ENCODE measurements around the gene CCL26.
A peak's percentile ranks its signal among the peaks of the same experiment; 100 is the strongest.
"Not testable (repeated sequence)": the region's sequence is repeated elsewhere in the genome, so short reads cannot be mapped to it uniquely, and the experiment has no call there.

CCL26 gene

DNA sequence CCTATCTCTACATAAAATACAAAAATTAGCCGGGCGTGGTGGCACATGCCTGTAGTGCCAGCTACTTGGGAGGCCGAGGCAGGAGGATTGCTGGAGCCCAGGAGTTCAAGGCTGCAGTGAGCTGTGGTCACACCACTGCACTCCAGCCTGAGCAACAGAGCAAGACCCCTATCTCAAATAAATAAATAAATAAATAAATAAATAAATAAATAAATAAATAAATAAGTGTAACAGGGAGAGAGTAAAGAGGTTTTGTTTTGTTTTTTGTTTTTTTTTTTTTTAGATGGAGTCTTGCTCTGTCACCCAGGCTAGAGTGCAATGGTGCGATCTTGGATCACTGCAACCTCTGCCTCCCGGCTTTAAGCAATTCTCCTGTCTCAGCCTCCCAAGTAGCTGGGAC is 20.6 kb upstream of the CCL26 start:
- not testable (repeated sequence) for DNase-seq (ENCODE audit: low read depth in 2 of 2)

DNA sequence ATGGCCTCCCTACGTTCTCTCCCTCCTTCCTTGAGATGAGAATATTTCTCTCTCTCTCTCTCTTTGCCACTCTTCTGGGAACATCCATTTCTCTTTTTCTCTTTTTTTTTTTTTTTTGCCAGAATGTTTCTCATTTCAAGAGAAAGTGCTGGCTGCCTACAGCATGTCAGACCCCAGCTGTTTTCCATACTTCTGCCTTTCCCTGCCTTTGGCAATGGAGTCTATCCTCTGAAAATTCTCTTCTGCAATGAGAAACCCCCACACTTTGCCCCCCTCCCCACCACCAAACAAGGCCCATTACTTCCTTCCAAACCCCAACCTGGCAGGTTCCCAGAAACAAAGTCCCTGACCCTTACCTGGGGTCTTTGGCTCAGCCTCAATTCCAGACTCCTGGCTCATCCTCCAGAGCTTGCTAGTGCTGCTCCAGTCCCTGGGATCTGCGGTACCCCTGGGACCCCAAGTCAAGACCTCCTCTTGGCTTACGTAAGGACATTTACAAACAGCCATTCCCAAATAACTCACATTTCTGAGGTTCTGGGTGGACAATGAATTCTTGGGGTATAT is 17.4 kb upstream of the CCL26 start:
- DNase-seq (ENCODE audit: low read depth in 2 of 2) = no peak

DNA sequence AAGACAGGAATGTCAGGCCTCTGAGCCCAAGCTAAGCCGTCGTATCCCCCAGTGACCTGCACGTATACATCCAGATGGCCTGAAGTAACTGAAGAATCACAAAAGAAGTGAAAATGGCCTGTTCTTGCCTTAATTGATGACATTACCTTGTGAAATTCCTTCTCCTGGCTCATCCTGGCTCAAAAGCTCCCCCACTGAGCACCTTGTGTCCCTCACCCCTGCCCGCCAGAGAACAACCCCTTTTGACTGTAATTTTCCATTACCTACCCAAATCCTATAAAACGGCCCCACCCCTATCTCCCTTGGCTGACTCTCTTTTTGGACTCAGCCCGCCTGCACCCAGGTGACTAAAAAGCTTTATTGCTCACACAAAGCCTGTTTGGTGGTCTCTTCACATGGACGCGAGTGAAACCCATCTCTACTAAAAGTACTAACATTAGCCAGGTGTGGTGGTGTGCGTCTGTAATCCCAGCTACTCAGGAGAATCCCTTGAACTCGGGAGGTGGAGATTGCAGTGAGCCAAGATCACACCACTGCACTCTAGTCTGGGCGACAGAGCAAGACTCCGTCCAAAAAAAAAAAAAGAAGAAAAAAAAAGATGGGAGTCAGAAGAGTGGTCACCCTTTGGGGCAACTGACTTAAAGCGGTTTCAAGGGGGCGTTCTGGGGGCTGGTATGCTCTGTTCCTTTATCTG is 16.3 kb upstream of the CCL26 start:
- DNase-seq (ENCODE audit: low read depth in 2 of 2) = not testable (repeated sequence)

DNA sequence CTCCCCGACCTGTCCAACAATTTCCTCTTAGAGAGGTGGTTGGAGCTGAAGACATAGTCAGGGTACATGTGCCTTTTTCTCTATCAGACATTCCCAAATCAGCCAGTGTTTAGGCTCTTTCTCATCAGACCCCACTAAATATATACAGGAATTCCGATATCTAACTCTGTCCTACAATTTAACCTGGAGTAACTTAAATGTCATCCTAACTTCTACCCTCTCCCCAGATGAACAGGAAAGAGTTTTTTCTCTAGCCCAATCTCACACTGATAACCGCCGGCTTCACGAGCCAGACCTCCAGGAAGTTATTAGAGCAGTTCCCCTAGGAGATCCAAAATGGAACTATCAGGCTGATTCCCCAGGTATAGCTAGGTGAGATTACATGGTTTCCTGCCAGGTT is 11.0 kb upstream of the CCL26 start:
- DNase-seq (ENCODE audit: low read depth in 2 of 2) = not testable (repeated sequence)

DNA sequence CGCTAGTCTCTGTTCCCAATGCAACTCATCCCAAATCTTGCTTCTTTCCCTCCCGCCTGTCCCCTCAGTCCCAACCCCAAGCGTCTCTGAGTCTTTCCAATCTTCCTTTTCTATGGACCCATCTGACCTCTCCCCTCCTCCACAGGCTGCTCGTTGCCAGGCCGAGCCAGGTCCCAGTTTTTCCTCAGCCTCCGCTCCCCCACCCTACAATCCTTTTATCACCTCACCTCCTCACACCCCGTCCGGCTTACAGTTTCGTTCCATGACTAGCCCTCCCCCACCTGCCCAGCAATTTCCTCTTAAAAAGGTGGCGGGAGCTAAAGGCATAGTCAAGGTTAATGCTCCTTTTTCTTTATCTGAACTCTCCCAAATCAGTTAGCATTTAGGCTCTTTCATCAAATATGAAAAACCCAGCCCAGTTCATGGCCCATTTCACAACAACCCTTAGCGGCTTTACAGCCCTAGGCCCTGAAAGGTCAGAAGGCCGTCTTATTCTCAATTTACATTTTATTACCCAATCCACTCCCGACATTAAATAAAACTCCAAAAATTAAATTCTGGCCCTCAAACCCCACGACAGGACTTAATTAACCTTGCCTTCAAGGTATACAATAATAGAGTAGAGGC is 8.7 kb upstream of the CCL26 start:
- not testable (repeated sequence) for DNase-seq (ENCODE audit: low read depth in 2 of 2)

DNA sequence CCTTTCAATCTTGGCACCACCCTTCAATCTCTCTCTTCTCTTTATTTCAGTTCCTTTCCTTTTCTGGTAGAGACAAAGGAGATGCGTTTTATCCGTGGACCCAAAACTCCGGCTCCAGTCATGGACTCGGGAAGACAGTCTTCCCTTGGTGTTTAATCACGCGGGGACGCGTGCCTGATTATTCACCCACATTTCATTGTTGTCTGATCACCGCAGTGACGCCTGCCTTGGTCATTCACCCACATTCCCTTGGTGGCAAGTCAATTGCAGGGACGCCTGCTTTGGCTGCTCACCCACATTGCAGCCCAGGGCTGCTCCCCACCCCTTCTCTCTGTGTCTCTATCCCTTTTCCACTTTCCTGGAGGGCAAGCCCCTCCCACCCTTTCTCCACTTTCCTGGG is 7.5 kb upstream of the CCL26 start:
- not testable (repeated sequence) for DNase-seq (ENCODE audit: low read depth in 2 of 2)

DNA sequence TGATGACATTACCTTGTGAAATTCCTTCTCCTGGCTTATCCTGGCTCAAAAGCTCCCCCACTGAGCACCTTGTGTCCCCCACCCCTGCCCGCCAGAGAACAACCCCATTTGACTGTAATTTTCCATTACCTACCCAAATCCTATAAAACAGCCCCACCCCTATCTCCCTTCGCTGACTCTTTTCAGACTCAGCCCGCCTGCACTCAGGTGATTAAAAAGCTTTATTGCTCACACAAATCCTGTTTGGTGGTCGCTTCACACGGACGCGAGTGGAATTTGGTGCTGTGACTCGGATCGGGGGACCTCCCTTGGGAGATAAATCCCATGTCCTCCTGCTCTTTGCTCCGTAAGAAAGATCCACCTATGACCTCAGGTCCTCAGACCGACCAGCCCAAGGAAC is 7.0 kb upstream of the CCL26 start:
- not testable (repeated sequence) for DNase-seq (ENCODE audit: low read depth in 2 of 2)

DNA sequence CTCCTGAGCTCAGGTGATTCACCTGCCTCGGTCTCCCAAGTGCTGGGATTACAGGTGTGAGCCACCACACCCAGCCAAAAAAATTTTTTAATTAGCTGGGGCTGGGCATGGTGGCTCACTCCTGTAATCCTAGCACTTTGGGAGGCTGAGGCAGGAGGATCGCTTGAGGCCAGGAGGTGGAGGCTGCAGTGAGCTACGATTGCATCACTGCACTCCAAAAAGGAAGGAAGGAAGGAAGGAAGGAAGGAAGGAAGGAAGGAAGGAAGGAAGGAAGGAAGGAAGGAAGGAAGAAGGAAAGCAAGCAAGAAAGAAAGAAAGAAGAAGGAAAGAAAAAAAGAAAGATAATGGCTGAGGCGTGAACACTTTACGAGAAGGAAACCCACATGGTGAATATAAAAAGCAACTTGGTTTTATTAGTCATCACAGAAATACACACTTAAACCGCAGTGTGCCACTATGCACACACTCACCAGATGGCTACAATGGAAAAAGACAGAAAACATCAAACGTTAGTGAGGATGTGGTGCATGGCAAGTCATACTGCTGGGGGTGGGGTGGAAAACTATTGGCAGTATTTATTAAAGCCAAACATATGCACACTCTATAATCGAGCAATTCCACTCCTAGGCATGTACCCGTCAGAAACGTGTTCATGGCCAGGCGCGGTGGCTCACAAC is 4.4 kb upstream of the CCL26 start:
- peak; percentile 49 to 52 for DNase-seq (ENCODE audit: low read depth in 2 of 2)

DNA sequence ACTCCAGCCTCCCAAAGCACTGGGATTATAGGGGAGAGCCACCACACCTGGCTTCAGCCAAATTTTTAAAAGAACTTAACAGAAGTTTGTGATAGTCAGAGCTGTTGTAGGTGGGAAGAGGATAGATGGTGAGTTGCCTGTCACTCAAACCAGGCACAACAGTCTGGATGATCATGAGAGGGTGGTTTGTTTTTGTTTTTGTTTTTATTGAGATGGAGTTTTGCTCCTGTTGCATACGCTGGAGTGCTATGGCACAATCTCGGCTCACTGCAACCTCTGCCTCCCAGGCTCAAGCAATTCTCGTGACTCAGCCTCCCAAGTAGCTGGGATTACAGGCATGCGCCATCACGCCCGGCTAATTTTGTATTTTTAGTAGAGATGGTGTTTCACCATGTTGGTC is 1.9 kb upstream of the CCL26 start:
- DNase-seq (ENCODE audit: low read depth in 2 of 2) = not testable (repeated sequence)

DNA sequence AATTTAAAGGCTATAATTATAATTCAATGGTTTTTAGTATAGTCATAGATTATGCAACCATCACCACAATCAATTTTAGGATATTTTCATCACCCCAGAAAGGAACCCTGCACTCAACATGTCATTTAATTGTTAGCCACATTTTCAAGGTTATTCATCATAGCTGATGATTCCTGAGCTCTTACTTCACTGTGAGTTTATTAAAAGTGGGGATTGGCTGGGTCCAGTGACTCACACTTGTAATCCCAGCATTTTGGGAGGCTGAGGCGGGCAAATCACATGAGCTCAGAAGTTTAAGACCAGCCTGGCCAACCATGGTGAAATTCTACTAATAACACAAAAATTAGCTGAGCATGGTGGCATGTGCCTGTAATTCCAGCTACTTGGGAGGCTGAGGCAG is 787 bp downstream of the CCL26 start:
- DNase-seq (ENCODE audit: low read depth in 2 of 2) = no peak

DNA sequence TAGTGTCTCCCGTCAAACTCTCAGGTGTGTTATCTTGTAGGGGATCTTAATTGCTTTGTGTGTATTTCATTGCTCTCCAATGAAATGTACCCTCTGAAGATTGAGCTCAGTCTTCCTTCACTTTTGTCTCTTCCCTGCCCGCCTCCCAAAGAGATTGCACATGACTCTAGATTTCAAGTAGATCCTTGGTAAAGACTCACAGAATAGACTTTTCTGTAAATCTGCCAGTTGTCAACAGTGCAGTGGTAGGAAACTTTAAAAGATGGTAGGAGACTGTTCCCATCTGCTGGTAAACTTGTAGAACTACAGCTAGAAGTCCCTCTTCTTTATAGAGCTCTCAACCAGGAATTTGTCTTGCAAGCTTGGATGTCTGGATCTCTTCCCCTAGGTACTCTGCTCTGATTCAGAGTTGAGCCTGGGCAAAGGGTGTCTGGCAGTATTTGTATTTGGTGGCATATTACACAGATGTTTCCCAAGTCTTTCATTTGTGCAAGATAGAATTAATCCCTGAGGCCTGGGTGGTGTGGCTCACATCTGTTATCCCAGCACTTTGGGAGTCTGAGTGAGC is 9.6 kb downstream of the CCL26 start:
- no peak for DNase-seq (ENCODE audit: low read depth in 2 of 2)

DNA sequence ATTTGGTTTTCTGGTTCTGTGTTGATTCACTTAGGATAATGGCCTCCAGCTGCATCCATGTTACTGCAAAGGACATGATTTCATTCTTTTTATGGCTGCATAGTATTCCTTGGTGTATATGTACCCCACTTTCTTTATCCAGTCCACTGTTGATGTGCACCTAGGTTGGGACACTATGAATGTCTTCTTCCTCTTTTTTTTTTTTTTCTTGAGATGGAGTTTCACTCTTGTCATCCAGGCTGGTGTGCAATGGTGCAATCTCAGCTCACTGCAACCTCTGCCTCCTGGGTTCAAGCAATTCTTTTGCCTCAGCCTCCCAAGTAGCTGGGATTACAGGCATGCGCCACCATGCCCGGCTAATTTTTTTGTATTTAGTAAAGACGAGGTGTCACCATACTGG is 10.2 kb downstream of the CCL26 start:
- DNase-seq (ENCODE audit: low read depth in 2 of 2) = not testable (repeated sequence)

DNA sequence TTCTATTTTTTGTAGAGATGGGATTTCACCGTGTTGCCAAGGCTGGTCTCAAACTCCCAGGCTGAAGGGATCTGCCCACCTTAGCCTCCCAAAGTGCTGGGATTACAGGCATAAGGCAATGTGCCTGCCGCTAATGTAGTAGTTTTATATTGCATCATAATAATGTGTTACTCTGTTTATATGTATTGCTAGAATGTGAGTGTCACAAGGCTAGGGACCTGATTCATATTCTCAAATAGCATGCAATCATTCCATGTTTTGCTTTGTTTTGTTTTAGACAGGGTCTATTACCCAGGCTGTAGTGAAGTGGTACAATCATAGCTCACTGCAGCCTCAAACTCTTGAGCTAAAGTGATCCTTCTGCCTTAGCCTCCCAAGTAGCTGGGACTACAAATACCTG is 13.5 kb downstream of the CCL26 start:
- DNase-seq (ENCODE audit: low read depth in 2 of 2) = no peak

DNA sequence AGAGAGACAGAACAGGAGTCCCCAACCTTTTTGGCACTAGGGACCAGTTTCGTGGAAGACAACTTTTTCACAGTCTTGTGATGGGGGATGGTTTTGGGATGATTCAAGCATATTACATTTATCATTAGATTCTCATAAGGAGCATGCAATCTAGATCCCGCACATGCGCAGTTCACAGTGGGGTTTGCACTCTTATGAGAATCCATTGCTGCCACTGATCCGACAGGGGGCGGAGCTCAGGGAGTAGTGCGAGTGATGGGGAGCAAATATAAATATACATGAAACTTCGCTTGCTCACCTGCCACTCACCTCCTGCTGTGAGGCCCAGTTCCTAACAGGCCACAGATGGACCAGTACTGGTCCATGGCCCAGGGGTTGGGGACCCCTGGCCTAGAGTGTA is 14.2 kb downstream of the CCL26 start:
- DNase-seq (ENCODE audit: low read depth in 2 of 2) = no peak

DNA sequence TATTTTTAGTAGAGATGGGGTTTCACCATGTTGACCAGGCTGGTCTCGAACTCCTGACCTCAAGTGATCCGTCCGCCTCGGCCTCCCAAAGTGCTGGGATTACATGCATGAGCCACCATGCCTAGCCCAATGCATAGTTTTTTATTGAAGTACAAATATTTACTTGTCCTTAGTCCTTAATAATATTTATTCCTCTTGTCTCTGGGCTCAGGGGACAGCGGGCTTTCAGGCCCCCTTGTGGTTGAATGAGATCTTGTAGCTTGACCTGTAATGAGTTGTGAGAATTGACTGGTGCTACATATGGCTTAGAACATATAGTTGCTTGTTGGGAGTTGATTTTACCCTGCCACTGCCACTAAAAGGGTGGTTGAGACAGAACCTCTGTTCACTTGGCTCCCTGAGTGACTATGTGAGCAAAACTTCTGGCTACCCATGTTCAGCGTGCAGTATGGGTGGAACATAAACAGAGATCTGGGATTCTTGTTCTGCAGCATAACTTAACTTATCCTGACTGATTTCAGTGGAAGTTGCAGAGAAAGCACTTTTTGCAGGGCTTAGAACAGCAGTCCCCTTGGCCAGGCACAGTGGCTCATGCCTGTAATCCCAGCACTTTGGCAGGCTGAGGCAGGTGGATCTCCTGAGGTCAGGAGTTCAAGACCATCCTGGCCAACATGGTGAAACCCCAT is 14.9 kb downstream of the CCL26 start:
- DNase-seq (ENCODE audit: low read depth in 2 of 2) = no peak

DNA sequence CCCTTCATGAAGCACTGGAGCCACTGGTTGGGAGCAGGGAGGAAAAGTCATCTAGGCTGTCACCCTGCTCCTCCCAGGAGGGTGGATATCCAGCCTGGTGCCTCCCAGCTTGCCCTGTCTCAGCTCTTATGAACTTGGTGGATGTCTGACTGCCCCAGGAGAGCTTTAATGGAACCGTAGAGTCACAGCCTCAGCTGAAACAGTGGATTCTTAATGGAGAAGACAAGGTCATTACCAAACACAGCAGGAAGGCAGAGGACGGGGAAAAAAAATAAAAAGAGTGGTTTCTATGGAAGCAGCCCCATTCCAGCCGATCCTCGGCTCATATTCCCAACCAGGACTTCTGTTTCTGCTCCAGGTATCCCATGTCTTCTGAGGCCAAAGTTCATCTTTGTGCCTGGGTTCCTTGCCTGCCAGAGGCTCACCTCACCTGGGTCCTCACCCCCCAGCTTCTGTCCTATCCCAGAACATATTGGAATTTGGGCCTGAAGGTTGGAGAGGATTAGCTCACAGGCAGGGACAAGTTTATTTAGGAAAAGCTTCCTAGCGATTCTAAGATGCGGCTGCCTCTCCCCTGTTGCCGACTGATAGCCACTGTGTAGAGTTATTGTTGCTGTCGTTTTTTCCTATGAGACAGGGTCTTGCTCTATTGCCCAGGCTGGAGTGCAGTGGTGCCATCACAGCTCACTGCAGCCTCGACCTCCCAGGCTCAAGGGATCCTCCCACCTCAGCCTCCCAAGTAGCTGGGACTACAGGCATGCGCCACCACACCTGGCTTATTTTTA is 15.6 kb downstream of the CCL26 start:
- DNase-seq (ENCODE audit: low read depth in 2 of 2) = no peak

DNA sequence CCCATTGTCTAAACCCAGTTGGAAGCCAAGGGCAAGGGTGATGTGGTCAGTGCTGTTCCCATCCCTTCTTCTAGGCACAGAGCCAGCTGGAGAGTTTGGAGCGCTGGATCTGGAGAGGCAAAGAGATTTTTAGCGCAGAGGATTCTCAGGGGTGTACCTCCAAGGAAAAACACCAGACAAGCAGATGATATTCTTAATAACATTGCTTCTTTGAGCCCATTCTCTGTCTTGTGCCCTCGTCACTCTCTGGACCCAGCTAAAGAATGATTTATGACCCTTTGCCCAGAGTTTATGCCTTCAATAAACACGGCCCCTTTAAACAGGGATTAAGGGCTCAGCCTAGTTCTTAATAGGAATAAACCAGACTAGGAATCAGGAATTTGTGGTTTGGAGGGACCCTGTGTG is 28.6 kb downstream of the CCL26 start:
- no peak for DNase-seq (ENCODE audit: low read depth in 2 of 2)

DNA sequence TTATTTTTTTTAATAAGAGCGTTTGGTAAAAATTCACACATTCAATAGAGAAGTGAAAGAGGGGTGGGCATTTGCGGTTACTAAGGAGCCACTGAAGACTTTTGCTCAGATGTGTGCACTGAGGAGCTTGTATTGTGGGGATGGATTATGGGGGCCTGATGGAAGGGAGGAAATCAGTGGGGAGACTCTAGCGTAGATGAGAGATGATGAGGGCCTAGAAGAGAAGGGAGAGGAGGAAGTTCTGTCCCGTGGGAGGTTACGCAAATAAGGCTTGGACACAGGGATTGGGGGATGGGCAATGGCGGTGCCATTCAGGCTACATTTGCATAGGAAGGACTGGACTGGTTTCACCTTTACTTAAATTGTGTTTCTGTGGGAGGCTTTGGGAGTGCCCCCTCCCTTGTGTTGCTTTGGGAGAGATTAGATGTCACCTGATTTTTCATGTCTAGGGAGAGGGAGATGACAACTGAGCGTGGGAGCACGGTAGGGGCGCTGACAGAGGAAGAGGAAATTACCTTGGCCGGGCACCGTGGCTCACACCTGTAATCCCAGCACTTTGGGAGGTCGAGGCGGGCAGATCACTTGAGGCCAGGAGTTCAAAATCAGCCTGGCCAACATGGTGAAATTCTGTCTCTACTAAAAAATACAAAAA is 31.0 kb downstream of the CCL26 start:
- DNase-seq (ENCODE audit: low read depth in 2 of 2) = no peak

DNA sequence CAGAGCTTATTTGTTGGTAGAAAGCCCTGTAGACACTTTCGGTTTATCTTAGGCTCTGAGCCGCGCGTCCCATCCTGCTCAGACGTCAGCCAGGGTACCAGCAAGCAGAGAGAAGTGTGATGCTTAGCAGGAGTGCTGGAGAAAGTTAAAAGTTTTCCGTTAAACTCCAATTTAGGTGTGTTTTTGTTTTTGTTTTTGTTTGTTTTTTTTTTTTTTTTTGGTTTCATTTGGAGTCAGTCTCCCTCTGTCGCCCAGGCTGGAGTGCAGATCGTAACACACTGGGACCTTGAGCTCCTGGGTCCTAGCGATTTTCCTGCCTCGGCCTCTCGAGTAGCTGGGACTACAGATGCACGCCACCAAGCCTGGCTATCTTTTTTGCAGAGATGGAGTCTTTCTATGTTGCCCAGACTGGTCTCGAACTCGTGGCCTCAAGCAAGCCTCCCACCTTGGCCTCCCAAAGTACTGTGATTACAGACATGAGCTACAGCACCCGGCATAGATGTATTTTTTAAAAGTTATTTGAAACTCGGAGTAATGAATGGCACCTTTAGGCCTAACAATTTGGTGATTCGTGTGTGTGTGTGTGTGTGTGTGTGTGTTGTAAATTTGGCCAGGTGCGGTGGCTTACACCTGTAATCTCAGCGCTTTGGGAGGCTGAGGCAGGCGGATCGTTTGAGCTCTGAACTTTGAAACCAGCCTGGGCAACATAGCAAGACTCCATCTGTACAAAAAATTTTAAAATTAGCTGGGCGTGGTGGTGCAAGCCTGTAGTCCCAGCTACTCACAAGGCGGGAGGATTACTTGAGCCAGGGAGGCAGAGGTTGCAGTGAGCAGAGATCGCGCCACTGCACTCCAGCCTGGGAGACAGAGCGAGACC is 32.0 kb downstream of the CCL26 start:
- DNase-seq (ENCODE audit: low read depth in 2 of 2) = no peak

Data from stimulated activated CD8-positive, alpha-beta memory T cell treated with anti-CD3 and anti-CD28 coated beads, Interleukin-15, amount 100 ng/mL, for 48 hours (primary cell).